ENCODE data around the gene SRRM4.

The SRRM4 gene

GRCh38 chr12:119206348-119207062 lies 225.2 kb downstream of the SRRM4 start:
- DNase-seq = no peak

GRCh38 chr12:119207063-119207560 lies 225.8 kb downstream of the SRRM4 start:
- DNase-seq = no peak

- no peak for DNase-seq
These were observed 227.3 kb downstream of the SRRM4 start for GRCh38 chr12:119208626-119209061.

GRCh38 chr12:119211884-119212283 lies 230.5 kb downstream of the SRRM4 start:
- no peak for DNase-seq

Measured in inflammatory macrophage treated with lipopolysaccharide for 4 hours (primary cell).